Activated CD8-positive, alpha-beta memory T cell treated with anti-CD3 and anti-CD28 coated beads for 4 hours (primary cell): ENCODE results near the gene PRKCH.

Experiments used
- DNase-seq, 2 donors: peaks; one replicate each; pipeline ENCODE4 v3.0.0-alpha.2; 2020; ENCODE audit warnings: low read depth in 2 of 2

Gene PRKCH

DNA sequence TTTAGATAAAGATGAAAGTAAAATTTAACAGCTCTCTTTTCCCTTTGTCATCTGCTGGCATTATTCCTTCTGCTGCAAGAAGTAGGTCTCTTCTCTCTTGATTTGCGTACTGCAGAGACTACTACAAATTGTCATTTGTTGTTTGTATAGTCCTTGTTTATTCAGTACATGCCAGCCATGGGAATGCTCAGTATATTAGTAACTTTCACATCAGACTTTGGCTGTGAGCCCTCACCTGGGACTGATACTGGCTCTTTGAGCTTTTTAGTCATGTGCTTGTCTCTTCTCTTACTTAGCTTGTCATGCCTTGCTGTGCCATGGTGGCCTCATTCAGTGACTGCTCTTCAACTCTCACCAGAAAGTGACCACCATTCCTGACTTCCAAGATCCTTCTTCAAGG is 169.8 kb downstream of the PRKCH start:
- DNase-seq, result no peak

DNA sequence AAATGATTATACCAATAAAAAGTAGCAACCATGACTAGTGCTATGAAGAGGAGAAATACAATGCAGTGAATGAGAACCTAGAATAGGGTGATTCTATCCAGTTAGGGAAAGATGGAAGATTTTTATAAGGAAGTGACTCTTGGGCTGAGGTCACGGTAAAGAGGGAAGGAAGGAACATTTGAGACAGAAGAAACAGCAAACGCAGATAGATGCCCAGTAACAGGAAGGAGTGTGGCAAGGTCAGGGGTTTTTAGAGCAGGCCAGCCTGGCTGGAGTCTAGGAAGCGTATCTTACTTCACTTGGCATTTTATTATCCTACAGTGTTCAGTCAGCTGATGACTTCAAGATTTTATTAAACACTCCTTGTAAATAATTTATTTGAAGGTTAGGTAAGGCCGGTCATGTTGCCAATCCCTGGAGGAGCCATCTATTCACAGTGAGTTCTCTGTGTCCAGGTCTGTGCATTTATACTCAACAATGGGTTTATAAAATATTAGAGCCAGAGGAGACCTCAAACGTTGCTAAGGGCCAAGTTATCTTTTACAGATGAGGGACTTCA is 170.6 kb downstream of the PRKCH start:
- DNase-seq, result no peak

DNA sequence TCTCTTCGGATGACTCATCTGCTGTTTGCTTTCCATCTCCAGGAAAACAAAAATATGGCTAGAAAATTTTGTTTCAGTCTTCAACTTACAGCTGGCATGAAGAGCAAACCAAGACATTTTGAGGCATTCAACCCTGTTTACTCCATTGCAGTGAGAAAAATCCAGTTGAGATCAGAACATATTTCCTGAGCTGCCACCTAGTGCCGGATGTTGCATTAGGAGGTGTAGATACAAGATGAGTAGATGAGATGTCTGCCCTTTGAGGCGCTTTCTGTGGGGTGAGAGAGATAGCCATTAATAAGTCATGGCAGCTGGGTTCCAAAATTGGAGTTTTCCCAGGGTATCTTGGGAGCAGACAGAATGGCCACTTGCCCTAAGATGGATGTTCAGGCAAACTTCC is 171.1 kb downstream of the PRKCH start:
- no peak for DNase-seq

DNA sequence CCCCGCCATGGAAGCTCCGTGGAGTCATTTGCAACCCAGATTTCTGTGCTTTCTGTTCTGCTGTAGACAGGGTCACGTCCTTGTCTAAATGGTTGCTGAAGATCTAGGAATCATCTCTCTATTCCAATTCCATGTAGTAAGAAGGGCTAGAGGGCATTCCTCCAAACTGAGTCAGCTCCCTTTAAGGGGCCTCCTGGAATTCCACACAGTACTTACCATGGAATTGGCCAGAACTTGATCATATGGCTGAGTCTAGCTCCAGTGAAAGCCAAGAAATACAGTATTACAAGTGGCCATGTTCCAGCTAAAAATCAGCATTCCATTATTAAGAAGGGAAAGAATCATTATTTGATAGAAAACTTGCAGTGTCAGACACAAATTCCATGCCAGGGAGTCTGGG is 171.9 kb downstream of the PRKCH start:
- DNase-seq, result no peak

DNA sequence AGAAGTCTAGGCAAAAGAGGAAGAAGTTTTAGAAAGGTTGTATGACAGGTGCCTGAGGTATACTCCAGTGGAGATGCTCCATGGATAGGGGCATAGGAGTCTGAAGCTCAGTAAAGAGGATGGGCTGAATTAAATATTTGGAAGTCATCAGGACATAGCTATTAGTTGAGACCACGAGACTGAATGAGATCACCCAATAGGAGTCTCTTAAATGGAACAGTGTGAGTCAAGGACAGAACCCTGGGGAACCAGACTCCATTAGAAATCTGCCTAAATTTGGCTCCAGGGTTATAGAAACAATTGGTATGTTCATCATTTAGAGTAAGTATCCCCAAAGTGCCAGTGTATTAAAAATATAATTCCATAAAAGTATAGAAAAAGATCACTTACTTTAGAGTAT is 172.6 kb downstream of the PRKCH start:
- DNase-seq, result no peak

DNA sequence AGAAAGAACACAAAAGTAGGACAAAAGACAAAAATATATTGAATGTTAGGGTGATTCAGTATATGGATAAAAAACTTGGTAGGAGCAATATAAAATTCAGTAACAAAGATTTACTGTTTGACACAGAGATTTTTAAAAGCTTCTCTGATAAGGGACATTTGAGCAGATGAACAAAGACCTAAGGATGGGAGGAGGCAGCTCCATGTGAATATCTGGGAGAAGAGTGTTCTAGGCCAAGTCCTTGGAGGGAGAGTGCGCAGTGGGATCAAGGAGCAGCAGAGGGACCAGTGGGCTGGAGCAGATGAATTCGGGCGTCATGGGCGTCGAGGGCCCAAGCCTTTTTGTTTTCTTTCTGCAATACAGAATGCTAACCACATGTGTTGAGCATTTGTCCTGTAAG is 174.4 kb downstream of the PRKCH start:
- no peak for DNase-seq

DNA sequence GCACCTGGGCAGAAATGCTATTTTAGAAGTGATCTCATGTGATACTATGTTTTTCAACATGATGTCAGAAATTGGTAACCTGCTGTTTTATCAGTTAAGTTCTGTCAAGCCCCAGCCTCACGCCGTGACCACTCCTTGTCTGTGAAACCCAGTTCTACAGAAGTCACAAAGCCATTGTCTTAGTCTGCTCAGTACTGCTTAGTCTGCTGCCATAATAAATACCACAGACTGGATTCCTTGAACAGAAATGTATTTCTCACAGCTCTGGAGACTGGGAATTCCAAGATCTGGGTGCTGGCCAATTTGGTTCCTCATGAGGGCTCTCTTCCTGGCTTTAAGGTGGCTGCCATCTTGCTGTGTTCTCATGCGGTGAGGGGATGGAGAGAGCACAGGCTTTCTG is 176.9 kb downstream of the PRKCH start:
- no peak for DNase-seq

DNA sequence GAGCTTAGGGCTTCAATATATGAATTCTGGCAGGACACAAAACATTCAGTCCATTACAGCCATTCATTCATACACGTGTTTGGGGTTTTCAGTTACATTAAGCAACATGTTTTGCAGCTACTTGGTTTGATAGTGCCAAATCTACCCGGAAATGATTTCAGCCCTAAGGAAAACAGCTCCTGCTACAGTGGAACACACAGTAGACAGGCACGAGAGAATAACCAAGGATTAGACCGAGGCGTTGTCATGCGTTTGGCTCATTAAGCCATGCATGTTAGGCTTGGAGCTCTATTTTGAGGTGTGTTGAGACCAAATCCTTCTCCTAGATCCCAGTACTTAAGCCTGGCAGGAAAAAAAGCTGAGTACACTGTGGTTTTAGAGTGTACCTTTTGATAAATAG is 177.4 kb downstream of the PRKCH start:
- no peak for DNase-seq

DNA sequence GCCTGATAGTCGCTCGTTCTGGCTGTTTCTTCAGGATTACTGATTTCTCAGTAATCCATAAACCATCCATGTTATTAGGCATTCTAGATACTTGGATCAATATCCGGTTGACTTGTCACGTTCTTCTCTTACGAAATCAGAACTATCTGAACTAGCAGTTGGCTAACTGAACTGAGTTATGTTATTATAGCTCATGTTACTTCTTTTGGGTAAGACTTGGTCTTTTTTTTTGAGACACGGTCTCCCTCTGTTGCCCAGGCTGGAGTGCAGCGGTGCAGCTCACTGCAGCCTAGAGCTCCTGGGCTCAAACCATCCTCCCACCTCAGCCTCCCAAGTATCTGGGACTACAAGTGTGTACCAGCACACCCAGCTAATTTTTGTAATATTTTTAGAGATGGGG is 178.6 kb downstream of the PRKCH start:
- DNase-seq, result no peak

DNA sequence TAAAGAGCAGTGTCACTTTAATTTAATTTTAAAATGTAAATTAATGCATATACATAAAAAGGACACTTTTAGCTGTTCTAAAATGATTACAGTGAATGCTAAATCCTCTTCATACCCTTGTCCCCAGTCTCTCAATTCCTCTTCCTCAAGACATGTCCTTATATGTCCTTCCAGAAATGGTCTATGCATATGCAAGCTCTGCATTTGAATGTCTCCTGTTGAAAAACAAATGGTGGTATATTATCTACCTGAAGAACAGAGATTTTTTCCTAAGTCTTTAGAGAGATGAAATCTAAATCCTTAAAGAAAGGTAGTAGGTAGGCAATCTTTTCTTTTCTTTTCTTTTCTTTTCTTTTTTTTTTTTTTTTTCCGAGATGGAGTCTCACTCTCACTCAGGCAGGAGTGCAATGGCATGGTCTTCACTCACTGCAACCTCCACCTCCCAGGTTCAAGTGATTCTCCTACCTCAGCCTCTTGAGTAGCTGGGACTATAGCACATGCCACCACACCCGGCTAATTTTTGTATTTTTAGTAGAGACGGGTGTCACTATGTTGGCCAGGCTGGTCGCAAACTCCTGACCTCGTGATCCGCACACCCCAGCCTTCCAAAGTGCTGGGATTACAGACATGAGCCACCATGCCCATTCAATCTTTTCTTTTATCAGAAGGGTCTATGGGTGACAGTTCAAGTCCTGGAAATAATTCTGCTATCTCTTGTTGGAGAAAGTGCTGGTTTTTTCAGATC is 180.5 kb downstream of the PRKCH start:
- DNase-seq, result no peak

DNA sequence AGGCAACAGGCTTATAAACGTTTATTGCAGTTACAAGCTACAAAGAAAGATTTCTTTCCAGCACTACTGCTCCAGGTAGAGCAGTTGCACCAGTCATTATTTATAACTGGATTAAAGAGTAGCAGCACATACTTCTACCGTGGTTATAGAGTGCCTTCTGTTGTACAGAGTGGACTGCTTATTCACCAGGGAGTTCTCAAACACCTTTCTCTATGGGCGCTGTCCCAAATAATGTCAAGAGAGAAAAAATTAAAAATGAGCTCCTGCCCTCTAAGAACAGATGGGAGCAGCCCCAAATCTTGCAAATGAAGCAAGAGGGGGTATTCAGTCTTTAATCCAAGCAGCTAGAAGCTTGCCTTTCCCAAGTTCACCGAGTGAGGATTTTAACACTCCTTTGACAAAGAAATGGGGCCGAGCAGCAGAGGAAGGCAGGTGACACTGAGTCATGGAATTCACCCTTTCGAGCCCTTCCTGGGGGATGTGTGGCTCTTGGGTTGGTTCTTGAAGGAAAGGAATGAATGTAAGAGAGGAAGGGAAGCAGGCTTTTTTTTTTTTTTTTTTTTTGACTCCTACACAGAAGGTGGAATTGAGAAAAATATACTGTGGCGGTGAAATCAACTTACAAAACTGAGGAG is 181.2 kb downstream of the PRKCH start:
- no peak for DNase-seq

DNA sequence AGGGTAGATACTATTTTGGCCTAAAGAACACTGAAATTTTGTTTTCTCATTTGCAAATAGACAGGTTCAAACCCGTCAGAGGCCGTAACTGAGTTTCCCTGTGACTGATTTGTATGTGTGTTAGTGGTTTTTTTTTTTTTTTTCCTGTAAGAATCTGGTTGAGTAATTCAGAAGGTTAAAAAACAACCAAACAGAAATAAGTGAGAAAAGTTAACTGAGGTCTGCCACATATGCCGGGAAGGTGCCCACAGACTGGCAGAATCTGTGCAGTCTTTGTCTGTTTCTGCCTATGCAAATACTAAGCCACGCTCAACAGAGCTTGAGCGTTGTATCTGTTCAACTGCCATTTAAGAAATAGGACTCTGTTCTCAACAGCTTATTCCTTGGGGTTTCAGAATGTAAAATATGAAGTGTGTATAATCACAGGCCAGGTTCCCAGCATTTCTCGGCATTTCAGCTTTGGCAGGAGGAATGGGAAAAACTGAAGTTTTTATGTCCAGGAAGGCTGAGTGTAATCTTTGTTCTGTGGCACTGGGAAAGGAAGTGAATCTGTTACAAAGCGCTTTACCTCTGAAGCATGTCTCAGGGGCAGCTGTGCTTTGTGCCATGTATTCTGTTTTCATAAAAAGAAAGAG is 181.9 kb downstream of the PRKCH start:
- DNase-seq, result peak; percentile 35 to 37

DNA sequence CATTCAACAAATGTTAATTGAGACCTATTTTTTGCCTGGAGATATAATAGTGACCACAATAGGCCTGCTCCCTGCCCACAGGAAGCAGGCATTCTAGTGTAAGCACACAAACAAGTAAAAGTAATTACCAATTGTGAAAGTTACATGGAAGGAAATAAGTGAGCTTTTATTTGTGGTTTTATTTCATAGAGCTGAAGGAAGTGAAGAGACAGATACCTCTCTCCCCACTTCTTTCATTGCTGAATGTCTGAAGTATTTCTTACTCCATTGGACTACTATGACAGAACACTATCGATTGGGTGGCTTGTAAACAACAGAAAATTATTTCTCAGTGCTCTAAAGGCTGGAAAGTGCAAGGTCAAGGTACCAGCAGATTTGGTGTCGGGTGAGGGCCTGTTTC is 183.5 kb downstream of the PRKCH start:
- no peak for DNase-seq

DNA sequence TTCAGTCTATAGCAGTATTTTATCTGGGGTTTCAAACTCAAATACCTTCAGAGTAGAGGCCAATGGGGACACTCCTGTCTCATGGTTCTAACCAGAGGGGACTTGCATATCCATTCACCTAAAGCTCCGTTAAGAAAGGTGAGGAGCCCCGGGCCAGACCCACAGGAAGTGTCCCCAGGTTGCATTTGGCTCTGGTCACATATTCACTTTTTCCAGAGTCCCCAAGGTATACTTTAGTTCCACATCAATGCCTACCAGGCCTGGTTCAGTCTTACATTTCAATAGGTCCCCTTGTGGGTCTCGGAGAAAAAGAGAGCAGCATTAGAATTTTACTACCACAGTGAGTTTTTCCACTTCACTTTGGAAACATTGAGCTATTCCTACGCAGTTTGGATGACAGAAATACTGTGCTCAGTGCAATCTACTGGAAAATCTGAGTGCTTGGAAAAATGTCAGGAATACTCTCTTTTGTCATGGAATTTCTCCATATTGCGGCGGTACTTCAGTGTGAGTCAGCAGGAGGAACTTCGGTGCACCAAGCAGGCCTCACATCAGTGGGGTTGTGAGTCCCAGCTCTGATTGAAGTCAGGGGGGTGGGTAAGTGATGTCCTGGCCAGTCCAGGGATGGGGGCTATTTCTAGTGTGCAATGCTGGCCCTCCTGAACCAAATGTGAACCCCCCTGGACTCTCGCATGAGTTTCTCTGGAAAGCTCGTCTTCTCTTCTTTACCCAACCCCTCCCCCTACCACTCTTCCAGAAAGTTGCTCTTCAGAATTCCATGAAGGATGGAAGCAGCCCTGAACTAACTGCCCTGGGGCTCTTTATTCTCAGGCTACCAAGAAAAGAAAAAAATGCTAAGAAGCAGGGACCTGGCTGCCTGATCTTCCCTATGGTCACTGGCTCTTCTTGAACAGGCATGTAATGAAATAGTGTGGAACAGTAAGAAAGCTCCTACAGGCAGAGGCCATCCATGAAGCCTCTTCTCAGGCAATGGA is 184.7 kb downstream of the PRKCH start:
- no peak for DNase-seq

DNA sequence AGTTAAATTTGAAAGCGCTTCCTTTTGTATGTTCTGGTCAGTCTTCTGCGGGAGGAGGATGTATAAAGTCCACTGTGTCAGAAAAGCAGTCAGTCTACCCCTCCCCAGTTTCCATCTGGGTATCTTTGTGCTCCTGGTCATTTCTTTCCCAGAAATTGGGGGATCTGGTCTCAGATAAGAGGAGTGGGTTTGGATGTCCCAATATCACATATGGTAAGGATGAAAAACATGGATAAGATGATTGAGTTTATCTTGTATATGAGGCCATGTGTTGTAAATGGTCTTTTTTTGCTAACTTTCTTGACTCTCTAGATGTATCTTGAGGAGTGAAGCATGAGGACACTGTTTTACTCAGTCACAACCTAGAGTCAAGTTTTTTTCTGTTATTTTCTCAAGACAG is 187.1 kb downstream of the PRKCH start:
- DNase-seq, result no peak

DNA sequence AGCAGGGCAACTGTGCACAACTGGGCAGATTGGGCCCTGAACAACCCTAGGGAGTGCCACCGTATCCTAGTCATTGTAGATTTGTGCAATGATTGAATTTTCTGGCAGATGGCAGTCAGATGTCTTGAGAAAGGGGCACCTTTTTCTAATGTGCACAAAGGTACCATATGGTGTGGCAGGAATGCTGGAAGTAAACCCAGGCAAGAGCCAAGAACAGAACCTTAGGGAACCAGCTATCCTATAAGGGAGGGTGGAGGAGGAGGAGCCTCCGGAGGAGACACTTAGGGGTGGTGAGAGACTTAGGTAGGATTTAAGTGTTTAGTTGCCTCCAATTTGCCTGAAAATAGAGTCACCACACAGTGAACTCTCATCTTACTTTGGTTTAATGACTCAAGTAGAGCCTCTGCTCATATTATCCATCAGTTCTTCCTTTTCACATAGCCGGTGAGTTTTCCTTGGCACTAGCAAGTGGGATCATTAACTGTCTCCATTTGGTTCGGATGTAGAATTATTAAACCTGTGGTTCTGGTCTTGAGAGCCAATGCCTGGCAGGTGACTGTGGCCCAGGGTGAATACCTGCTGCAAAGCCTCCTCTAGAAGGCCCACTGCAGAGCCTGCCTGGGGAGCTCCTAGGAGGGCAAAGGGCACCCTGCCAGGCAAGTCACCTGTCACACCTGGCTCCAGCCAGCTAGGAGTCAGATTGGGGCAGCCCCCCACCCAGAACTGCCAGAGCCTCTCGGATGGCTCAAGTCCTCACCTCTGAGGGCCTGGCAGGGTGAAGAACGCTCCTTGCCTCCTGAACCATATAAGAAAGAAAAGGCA is 189.6 kb downstream of the PRKCH start:
- no peak for DNase-seq

DNA sequence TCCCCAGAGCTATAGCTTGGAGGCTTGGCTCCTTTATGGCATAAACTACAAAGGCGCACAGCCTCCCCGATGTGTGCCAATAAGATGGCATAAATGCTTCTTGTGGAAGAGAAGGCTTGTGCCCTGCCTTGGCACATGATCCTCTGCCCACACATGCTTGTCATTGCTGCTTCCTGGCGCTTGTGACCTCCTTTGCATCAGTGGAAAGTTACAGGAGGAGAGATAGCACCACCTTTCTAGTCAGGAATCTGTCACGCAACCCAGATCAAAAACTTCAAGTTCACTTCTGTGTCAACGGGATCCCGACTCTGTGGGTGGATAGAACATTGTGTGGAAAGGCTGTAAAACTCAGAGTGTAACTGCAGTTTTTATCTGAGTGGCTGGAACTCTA is 190.2 kb downstream of the PRKCH start:
- DNase-seq, result peak; percentile 23 to 55

DNA sequence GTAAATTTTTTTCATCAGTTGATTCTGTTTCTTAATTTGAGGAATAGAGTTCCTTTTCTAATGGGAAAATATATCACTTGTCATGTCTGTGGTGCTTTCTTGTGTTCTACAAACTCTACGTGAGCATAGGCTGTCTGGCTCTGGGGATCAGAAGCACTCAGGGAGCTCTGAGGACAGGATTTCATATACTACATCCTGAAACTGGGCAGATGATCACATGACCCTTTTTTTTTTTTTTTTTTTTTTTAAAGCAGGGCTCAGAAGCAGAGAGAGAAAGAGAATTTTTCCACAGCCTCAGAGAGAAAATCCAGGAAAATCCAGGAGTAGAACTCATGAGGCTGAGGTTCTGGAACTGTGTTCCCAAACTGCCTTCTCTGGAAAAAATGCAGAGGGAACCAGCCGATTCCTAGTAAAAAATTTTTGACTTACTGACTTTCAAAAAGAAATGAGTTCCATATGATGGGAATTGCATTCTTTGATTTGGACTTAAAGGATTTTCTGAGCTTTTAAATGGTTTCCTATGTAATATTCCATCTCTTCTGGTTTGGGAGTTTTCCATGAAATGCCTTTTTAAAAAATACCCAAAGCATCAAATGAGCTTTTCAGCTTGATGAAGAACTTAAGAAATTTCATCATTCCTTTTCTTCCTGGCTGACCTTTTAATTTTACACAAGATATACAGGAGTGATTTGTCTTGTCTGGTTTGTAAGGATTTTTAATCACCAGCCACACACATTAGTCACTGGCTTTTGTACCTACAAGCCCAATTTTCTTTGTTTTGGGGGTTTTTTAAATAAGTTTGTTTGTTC is 190.9 kb downstream of the PRKCH start:
- DNase-seq, result no peak

DNA sequence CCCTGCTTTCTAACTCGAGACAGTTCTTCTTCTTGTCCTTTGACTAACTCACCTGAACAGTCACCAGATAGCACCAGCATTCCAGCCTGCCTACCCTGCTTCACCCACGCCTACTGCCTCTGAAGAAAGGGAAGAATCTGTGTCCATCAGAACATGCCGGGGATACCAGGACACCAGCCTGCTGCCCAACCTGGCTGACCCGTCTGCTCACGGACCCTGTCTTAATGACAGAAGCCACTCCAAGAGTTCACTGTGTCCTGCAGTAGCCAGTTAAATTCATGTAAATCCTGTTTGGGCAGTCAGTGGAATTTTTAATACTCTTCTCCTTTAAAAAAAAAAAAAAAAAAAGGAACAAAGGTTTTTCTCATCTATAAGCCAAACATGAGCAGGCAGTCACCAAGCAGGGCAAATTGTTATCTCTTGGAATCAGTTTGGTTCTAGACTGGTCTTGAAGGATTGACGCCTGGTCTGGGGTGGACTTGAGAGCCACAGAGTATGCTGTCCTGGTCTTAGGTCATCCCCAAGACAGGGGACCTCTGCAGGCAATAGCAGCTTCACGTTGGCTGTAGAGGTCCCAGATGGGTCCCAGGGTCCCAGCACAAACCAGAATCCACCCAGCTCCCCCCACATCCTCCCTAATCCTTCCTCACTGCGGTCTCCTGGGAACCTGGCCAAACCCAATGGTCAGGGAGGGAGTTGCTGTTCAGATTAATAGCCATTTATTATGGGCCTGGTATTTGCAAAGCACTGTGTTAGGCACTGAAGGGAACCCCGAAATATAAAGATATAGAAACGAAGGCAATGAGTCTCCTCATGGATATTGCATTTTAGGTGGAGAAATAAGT is 192.8 kb downstream of the PRKCH start:
- no peak for DNase-seq
